ENCODE data around the gene INPP4A.

The INPP4A gene

GRCh38 chr2:98459496-98460175, 15.0 kb downstream of the INPP4A start:
- no peak for DNase-seq (ENCODE audit: low read depth in 4 of 4, low spot score in 1 of 4)

DNA sequence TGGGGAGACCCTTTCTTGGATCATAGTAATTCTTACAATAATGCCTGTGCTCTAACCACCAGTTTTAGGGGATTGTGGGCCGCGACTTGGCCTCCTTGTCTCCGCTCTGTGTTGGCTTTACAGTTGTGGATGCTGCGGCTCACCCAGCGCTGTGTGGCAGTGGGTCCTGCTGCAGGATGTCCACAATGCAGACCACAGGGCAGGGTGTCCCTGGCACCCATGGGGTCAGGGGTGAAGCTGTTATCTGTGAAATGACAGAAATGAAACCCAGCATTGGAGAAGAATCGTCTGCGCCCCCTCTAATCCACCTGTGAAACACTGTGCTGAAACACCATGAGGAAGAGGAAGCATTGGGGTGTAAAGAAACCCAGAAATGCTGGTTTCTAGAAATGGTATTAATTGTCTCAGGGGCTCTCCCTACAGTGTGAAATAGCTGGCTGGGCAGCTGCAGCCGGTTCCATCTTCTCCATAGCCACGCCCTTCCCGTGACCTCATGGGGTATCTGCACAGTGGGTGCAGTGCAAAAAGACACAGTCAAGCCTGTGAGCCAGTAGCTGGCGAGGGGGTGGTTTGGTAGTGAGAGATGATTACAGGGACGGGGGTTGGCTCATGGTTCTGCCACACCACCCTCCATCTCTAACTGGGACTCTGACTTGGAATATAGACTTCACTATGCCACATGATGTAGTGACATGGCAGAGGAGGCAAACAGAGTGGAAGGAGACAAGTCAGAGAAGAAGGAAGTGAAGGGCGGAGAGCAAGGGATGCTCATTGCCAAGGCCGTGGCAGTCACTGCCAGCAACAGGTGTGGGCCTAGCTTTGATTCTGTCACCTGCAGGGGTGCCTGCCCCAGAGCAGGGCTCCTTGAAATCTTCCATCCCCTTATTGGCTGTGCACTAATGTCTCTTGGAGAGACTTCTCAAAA, 16.2 kb downstream of the INPP4A start:
- peak in 2 of 4 experiments; percentile 66 to 69 for DNase-seq (ENCODE audit: low read depth in 4 of 4, low spot score in 1 of 4)

DNA sequence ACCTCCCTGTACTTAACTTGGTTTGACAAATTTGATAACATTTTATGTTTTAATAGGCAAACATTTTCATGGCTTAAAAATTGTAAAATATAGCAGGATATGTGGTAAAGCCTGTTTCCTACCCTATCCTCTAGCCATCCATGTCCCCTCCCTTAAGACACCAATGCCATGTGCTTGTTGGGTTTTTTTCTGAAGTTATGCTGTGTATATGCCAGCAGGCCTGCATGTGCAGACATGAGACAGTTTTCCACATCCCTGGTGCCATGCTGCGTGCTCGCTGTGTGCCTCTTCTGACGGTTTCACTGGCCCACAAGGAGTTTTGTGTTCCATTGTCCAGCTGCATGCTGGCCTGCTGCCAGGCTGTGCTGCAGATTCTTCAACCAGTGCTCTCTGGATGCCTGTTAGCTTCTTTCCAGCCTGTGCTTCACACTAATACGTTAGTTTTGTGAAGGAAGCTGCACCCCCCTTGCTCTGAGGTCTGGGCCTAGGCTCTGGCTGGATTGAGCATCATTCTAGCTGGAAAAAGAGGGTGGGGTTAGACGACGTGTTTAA, 16.9 kb downstream of the INPP4A start:
- DNase-seq (ENCODE audit: low read depth in 4 of 4, low spot score in 1 of 4), result no peak

DNA sequence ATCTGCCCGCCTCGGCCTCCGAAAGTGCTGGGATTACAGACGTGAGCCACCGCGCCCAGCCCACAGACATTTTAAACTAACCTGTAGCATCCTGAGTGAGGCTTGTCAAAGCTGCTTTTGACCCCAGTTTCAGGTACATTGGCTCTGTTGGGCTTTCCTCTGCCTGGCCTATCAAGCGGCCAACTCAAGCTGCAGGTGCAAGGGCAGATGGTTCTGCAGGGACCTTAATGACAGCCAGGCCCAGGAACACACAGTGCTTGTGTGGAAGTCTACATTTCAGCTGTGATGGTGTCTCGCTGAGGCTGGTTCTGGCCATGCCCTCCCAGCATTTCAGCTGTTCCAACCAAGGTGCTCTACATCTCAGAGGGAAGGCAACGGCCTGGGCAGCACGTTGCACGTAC, 18.4 kb downstream of the INPP4A start:
- DNase-seq (ENCODE audit: low read depth in 4 of 4, low spot score in 1 of 4), result no peak

GRCh38 chr2:98463551-98463971, 18.9 kb downstream of the INPP4A start:
- no peak for DNase-seq (ENCODE audit: low read depth in 4 of 4, low spot score in 1 of 4)

- no peak for DNase-seq (ENCODE audit: low read depth in 4 of 4, low spot score in 1 of 4)
Measured at GRCh38 chr2:98463988-98464771, 19.5 kb downstream of the INPP4A start.

- DNase-seq (ENCODE audit: low read depth in 4 of 4, low spot score in 1 of 4), result no peak
Measured at GRCh38 chr2:98464772-98465310, 20.2 kb downstream of the INPP4A start.

DNA sequence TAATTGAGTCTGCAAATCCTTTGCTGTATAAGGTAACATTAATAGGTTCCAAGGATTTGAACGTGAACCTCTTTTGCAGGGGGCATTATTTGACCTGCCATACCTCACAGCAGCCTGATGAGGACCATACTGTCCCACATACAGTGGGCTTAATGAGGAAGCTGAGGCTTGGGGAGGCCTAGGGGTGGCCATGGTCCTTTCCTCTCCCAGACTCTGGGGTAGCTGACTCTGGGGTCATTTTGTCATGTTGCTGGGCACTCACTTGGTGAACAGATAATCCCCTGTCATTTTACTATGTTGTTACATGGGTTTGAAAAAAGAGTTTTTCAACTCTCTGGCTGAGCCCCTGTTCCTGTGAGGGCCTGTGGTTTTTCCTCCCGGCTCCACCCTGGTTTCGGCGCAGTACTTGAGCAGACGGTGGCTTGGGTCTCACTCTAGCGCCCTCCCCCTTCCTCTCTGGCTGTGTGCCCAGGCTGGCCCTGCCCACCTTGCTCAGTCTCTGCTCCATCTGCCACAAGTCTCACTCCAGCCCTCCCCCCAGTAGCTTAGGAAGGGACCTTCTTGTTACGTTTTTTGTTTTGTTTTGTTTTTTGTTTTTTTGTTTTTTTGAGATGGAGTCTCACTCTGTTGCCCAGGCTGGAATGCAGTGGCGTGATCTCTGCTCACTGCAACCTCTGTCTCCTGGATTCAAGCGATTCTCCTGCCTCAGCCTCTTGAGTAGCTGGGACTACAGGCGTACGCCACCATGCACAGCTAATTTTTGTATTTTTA, 21.0 kb downstream of the INPP4A start:
- DNase-seq (ENCODE audit: low read depth in 4 of 4, low spot score in 1 of 4), result peak in 1 of 4 experiments; percentile 52

DNA sequence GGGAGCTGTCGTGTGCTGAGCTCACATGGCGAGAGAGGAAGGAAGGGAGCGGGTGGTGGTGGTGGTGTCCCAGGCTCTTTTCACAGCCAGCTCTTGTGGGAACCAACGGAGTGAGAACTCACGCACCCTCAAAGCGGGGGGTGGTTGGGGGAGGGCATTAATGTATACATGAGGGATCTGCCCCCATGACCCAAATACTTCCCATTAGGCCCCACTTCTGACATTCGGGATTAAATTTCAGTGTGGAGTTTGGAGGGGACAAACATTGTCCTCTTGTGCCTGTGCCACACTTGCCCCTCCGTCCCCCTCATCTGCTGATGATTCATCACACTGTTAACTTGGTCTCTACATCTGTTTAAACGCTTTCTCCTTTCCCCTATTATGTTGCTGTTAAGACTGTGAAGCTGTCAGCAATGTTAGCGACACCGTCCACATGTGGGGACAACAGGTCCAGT, 22.5 kb downstream of the INPP4A start:
- no peak for DNase-seq (ENCODE audit: low read depth in 4 of 4, low spot score in 1 of 4)

DNA sequence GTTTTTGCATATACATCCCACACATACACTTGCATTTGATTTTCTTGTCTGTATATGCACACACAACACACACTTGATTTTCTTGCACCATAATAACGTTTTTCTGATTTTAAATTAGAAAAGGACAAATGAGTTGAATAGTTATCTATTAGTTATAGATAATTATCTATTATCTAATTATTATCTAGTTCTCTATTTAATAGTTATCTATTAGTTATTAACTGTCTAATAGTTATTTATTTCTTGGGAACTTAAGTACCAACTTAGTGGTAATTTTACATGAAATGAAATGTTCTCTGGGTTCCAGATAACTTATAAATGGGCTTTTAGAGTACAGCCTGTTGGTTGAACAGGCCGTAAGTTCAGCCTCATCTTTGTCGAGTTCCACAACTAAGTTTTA, 23.0 kb downstream of the INPP4A start:
- DNase-seq (ENCODE audit: low read depth in 4 of 4, low spot score in 1 of 4), result no peak

- no peak for DNase-seq (ENCODE audit: low read depth in 4 of 4, low spot score in 1 of 4)
Measured at GRCh38 chr2:98468621-98469236, 24.1 kb downstream of the INPP4A start.

- DNase-seq (ENCODE audit: low read depth in 4 of 4, low spot score in 1 of 4), result no peak
Measured at GRCh38 chr2:98469862-98470544, 25.3 kb downstream of the INPP4A start.

DNA sequence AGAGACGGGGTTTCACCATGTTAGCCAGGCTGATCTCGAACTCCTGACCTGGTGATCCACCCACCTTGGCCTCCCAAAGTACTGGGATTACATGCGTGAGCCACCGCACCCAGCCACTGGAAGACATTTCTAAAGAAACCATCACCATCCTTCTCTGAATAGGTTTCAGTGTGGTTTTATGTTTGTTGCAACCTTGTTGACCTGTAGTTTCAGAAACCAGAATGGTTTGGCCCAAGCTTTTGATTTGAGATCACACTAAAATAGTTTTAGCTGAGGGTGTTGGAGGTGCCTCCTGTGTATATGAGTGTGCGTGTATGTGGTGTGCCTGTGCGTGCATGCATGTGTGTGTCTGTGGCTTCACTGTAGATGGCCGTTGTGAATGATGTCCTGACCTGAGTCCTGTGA, 26.2 kb downstream of the INPP4A start:
- DNase-seq (ENCODE audit: low read depth in 4 of 4, low spot score in 1 of 4), result no peak

- no peak for DNase-seq (ENCODE audit: low read depth in 4 of 4, low spot score in 1 of 4)
Measured at GRCh38 chr2:98471402-98472131, 26.9 kb downstream of the INPP4A start.

- no peak for DNase-seq (ENCODE audit: low read depth in 4 of 4, low spot score in 1 of 4)
Measured at GRCh38 chr2:98472132-98472650, 27.5 kb downstream of the INPP4A start.

DNA sequence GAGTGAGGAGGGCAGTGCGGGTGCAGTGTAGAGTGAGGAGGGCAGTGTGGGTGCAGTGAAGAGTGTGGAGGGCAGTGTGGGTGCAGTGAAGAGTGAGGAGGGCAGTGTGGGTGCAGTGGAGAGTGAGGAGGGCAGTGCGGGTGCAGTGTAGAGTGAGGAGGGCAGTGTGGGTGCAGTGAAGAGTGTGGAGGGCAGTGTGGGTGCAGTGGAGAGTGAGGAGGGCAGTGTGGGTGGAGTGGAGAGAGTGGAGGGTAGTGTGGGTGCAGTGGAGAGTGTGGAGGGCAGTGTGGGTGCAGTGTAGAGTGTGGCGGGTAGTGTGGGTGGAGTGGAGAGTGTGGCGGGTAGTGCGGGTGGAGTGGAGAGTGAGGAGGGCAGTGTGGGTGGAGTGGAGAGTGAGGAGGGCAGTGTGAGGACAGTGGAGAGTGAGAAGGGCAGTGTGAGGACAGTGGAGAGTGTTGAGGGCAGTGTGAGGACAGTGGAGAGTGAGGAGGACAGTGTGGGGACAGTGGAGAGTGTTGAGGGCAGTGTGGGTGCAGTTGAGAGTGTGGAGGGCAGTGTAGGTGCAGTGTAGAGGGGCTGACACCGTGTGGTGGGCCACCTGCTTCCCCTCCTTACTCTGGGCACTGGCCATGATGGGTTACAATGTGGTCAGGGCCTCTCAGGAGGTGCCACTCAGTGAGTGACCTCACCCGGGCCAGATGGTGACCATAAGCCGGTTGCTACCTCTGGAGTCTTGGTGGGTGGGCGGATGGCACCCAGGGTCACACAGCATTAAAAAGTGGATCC, 28.5 kb downstream of the INPP4A start:
- no peak for DNase-seq (ENCODE audit: low read depth in 4 of 4, low spot score in 1 of 4)

DNA sequence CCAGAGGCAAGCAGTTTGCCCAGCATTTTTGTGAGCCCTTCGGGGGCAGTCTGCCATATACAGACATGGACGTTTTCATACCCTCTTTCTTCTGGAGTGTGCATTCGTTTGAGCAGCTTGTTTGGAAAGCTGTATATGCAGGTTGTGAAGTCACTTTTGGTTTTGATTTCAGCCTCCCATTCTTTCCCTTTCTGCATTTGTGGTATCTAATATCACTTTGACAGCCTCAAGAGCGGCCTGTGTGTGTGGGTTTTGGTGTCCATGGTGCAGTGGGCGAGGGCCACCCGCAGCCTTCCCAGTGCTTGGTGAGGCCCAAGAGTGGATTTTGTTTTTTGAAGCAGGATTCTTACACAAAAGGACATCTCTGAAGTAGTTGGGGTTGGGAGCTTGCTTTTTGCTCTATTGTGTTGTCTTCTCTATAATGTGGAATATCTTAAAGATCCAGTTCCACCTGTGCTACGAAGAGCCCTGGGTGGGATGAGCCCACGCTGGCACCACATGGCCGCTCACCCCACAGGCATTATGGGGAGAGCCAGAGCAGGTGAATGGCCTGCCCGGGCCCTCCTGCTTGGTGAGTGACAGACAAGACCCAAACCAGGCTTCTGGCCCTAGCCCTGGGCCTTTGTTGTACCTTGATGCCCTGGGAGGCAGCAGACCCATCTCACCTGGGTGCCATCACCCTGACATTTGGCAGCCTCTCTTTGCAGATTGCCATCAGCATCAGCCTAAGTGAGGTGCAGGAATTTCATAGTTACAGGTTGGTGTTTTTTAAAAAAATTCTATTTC, 29.5 kb downstream of the INPP4A start:
- DNase-seq (ENCODE audit: low read depth in 4 of 4, low spot score in 1 of 4), result no peak
